Measurements from ENCODE around the gene MED10. TPM values are rescaled to one million over a fixed set of nuclear protein-coding genes. Genes with fewer than 3 reads are reported as not detected.

MED10 gene
- total RNA-seq, 2 experiments from 2014 or later: 49.3 to 50.0 TPM

DNA sequence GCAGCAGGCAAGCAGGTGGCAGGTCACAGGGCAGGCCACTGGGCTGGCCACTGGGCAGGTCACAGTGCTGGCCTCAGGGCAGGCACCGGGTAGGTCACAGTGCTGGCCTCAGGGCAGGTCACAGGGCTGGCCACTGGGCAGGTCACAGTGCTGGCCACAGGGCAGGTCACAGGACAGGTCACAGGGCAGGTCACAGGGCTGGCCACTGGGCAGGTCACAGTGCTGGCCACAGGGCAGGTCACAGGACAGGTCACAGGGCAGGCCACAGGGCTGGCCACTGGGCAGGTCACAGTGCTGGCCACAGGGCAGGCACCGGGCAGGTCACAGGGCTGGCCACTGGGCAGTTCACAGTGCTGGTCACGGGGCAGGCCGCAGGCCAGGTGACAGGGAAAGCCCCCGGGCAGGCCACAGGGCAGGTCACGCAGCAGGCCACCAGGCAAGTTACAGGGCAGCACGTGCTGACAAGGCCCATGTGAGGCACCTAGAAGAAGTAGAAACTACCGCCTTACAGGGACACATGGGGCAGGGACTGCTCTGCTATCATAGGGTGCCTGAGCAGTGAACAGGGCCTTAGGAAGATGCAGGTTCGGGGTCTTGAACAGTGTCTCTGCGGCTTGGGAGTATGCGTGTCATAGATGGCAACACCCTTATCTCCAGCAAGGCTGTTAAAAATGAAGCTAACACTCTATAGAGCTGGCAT lies 18.6 kb upstream of the MED10 start:
- CTCF ChIA-PET: no interaction called here
- intact Hi-C loops (cut with micrococcal nuclease): no loop called here
- H3K9me3 Mint-ChIP-seq: no peaks in the 10 kb centered on the region
- no peak for DNase-seq
- peaks cover 3% of the 10 kb centered on the region for H3K4me1 Mint-ChIP-seq (ENCODE audit: low read depth)
- H3K27me3 Mint-ChIP-seq (ENCODE audit: low read depth): peaks cover 11% of the 10 kb centered on the region
- H3K36me3 Mint-ChIP-seq (ENCODE audit: low read depth): no peaks in the 10 kb centered on the region
- H3K4me3 Mint-ChIP-seq: no peak overlapping the region
- no peak overlapping the region for H3K27ac Mint-ChIP-seq

DNA sequence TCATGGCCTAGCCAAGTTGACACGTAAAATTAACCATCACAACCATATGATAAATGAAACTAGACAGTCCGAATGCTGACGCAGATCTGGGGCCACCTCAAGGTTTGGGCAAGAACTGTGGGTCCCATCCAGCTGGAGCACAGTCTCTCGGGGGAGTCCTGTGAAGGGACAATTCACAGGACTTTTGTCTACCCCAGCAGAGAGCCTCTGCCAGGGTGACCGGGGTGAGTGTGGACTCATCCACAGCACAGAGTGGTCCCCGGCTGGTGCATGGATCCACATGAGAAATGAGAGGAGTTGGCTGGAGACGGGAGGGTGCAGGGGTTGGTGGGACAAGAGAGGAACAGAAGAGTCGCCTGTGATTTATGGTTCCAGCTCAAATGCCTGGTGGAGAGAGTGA lies 17.7 kb upstream of the MED10 start:
- no peak overlapping the region for H3K27ac Mint-ChIP-seq
- H3K27me3 Mint-ChIP-seq (ENCODE audit: low read depth): peaks cover 10% of the 10 kb centered on the region
- DNase-seq: no peak
- H3K4me3 Mint-ChIP-seq: no peak overlapping the region
- intact Hi-C loops (cut with micrococcal nuclease): no loop called here
- H3K9me3 Mint-ChIP-seq: no peaks in the 10 kb centered on the region
- CTCF ChIA-PET: no interaction called here
- H3K36me3 Mint-ChIP-seq (ENCODE audit: low read depth): no peaks in the 10 kb centered on the region
- peaks cover 3% of the 10 kb centered on the region for H3K4me1 Mint-ChIP-seq (ENCODE audit: low read depth)

DNA sequence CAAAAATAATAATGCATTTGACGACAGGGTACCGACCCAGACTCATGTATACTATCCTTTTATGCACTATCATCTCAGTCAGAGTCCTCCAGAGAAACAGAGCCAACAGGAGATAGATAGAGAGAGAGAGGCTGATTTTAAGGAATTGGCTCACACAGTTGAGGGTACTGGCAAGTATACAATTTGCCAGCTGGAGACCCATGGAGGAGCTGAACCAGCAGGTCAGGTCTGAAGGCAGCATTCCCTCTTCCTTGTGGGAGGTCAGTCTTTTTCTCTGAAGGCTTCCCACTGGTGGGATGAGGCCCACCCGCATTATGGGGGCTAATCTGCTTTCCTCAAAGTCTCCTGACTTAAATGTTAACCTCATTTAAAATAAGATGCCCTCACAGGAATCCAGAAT lies 17.3 kb upstream of the MED10 start:
- intact Hi-C loops (cut with micrococcal nuclease): no loop called here
- CTCF ChIA-PET: no interaction called here
- H3K4me3 Mint-ChIP-seq: no peak overlapping the region
- no peak overlapping the region for H3K27ac Mint-ChIP-seq
- H3K36me3 Mint-ChIP-seq (ENCODE audit: low read depth): no peaks in the 10 kb centered on the region
- H3K27me3 Mint-ChIP-seq (ENCODE audit: low read depth): peaks cover 12% of the 10 kb centered on the region
- no peaks in the 10 kb centered on the region for H3K9me3 Mint-ChIP-seq
- DNase-seq: no peak
- peaks cover 3% of the 10 kb centered on the region for H3K4me1 Mint-ChIP-seq (ENCODE audit: low read depth)

DNA sequence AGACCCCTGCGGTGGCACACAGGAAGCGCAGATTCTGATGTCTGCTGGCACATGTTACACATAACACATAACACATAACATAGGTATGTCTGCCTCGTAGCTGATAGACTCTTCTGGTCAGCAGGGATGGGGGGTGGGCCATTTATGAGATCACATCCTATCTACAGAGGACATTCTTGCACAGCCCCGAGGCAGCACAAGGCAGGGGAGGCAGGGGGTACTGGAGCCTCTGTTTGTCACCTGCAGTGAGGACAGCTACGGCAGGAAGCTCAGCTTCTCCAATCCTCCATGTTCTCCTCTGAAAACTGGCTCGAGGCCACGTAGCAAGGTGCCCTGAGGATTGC lies 16.7 kb upstream of the MED10 start:
- Mint-ChIP-seq H3K27me3 (ENCODE audit: low read depth) (peaks cover 12% of the 10 kb centered on the region), H3K36me3 (ENCODE audit: low read depth) (no peaks in the 10 kb centered on the region), H3K4me1 (ENCODE audit: low read depth) (peaks cover 3% of the 10 kb centered on the region), H3K4me3 (no peak overlapping the region), H3K27ac (no peak overlapping the region), H3K9me3 (no peaks in the 10 kb centered on the region)
- CTCF ChIA-PET: no interaction called here
- intact Hi-C loops (cut with micrococcal nuclease): no loop called here
- no peak for DNase-seq

DNA sequence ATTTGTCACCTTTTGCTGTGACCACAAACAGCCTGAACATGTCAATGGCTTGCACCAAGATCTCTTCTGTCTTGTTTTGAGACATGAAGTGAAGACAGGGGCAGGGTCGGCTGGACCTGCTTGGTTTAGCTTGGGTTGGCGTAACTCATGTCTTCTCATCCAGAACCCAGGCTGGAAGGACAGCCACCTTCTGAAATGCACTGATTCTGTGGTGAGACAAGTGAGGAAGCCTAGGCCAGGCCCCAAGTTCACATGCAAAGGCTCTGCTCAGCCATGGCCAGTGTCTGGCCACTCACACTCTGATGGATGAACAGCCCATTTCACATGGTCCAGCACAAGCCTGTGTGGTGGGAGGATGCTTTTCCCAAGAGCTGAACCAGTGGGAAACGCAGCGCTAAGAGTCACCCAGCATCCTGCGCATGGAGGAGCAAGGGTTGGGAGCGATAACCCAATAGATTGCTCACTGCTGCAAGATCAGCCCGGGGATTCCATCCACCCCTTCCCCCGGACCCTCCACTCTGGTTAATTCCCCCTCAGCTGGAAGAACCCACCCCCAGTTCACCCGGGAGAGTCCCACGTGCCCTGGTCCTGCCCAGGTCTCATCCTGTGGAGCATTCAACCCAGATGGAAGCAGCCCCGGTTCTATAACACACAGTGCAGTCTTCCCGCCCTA lies 16.2 kb upstream of the MED10 start:
- Mint-ChIP-seq H3K27me3 (ENCODE audit: low read depth) (peaks cover 12% of the 10 kb centered on the region), H3K9me3 (no peaks in the 10 kb centered on the region), H3K27ac (no peak overlapping the region), H3K36me3 (ENCODE audit: low read depth) (no peaks in the 10 kb centered on the region), H3K4me1 (ENCODE audit: low read depth) (peaks cover 3% of the 10 kb centered on the region), H3K4me3 (no peak overlapping the region)
- CTCF ChIA-PET: no interaction called here
- DNase-seq: no peak
- intact Hi-C loops (cut with micrococcal nuclease): no loop called here

DNA sequence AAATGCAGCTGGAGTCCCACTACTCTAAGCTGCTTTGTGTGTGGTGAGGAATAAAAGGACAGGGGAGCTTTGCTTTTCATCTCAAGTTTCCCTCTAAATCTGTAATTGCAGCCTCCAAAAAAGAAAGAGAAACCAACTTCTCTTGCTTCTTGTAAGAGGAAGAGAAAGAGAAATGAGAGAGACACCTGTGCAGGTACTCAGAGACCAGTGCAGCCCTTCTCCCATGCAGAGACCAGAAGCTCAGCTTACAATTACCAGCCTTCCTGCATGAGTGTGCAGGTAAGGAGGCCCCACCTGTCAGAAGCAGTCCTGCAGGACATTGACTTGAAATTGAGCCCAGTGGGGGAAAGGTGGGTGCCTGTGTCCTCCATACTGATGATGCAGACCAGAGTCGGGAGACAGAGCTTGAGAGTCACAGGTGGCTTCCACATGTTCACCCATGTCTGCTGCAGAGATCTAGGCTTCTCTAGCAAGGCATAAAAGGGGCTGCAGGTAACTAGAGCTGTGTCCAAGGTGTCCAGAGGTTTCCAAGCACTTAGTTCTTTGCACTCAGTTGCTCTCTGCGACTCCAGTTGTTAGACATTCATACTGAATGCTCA lies 15.3 kb upstream of the MED10 start:
- Mint-ChIP-seq H3K4me1 (ENCODE audit: low read depth) (peaks cover 3% of the 10 kb centered on the region), H3K27ac (no peak overlapping the region), H3K4me3 (no peak overlapping the region), H3K36me3 (ENCODE audit: low read depth) (no peaks in the 10 kb centered on the region), H3K27me3 (ENCODE audit: low read depth) (peaks cover 12% of the 10 kb centered on the region), H3K9me3 (no peaks in the 10 kb centered on the region)
- intact Hi-C loops (cut with micrococcal nuclease): no loop called here
- DNase-seq: no peak
- CTCF ChIA-PET: no interaction called here

DNA sequence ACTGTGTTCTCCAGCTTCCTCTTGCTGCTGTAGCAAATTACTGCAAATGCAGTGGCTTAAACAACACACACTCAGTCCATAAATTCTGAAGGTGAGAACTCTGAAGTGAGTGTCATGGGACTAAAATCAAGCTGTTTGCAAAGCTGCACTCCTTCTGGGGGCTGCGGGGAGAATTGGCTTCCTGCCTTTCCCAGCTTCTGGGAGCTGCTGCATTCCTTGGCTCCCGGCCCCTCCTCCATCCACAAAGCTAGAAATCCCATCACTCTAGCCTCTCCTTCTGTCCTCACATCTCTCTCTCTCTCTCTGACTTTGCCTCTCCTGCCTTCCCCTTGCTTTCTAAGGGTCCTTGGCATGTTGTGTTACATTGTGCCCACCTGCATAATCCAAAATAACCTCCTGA lies 14.2 kb upstream of the MED10 start:
- intact Hi-C loops (cut with micrococcal nuclease): no loop called here
- Mint-ChIP-seq H3K4me1 (ENCODE audit: low read depth) (peaks cover 3% of the 10 kb centered on the region), H3K36me3 (ENCODE audit: low read depth) (no peaks in the 10 kb centered on the region), H3K27ac (no peak overlapping the region), H3K4me3 (no peak overlapping the region), H3K27me3 (ENCODE audit: low read depth) (peaks cover 12% of the 10 kb centered on the region), H3K9me3 (no peaks in the 10 kb centered on the region)
- DNase-seq: no peak
- CTCF ChIA-PET: no interaction called here

DNA sequence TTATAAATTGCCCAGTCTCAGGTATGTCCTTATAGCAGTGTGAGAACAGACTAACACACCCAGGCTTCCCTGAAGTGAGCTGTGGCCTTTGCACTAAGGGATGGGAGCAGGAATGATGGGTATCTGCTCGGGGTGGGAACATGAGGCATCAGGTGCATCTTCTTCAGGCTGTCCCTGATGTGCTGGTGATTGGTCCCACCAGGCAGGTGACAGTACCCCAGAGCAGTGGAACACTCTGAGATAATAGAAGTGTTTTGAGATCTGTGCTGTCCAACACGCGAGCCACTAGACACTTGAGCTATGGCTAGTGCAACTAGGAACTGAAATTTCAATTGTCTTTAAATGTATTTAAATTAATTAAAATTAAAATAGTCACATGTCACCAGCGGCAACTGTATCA lies 12.8 kb upstream of the MED10 start:
- H3K36me3 Mint-ChIP-seq (ENCODE audit: low read depth): no peaks in the 10 kb centered on the region
- peaks cover 3% of the 10 kb centered on the region for H3K4me1 Mint-ChIP-seq (ENCODE audit: low read depth)
- intact Hi-C loops (cut with micrococcal nuclease): no loop called here
- no peaks in the 10 kb centered on the region for H3K9me3 Mint-ChIP-seq
- H3K27me3 Mint-ChIP-seq (ENCODE audit: low read depth): peaks cover 15% of the 10 kb centered on the region
- no peak overlapping the region for H3K27ac Mint-ChIP-seq
- CTCF ChIA-PET: no interaction called here
- no peak for DNase-seq
- H3K4me3 Mint-ChIP-seq: no peak overlapping the region

DNA sequence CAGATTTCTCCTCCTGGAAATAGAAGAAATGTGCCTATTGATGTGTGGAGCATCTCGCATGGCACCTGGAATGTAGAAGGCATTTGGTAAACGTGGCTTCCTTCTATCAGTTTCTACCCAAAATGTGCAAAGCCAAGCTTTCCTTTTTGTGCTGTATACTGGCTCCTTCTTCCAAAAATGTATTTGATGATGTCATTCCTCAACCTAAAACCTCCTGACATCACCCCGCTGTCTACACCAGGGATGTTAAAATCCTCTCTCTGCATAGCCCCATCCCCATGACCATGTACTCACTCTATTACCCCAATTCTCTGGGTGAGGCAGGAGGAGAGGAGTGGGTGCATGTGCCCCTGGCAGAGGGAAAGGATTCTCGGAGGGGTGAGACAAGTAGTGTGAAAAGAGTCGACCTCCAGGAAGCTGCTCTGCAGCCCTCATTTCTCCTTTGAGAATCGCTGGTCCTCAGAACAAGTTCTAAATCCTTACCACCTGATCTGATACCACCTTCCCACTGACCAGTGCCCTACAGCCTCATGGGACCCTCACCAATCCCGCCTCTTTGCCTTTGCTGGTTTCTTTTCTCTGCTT lies 11.7 kb upstream of the MED10 start:
- peaks cover 3% of the 10 kb centered on the region for H3K4me1 Mint-ChIP-seq (ENCODE audit: low read depth)
- H3K36me3 Mint-ChIP-seq (ENCODE audit: low read depth): no peaks in the 10 kb centered on the region
- no peak for DNase-seq
- CTCF ChIA-PET: no interaction called here
- peaks cover 18% of the 10 kb centered on the region for H3K27me3 Mint-ChIP-seq (ENCODE audit: low read depth)
- no peak overlapping the region for H3K27ac Mint-ChIP-seq
- intact Hi-C loops (cut with micrococcal nuclease): no loop called here
- H3K4me3 Mint-ChIP-seq: no peak overlapping the region
- H3K9me3 Mint-ChIP-seq: no peaks in the 10 kb centered on the region

DNA sequence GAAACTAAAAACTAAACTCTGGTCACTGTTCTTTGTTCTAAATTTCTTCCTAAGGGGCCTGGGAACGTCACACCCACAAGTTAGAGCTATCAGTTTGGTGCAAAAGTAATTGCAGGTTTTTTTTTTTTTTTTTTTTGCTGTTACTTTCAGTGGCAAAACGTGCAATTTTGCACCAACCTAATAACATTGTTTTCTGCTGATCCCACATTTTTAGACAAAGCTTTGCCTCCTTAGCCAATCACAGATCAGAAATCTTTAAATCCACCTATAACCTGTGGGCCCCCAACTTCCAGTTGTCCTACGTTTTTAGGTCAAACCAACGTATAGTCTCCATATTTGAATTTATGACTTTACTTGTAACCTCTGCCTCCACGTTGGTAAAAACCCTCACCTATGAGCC lies 11.1 kb upstream of the MED10 start:
- Mint-ChIP-seq H3K27ac (no peak overlapping the region), H3K4me3 (no peak overlapping the region), H3K4me1 (ENCODE audit: low read depth) (peaks cover 3% of the 10 kb centered on the region), H3K27me3 (ENCODE audit: low read depth) (peaks cover 20% of the 10 kb centered on the region), H3K9me3 (no peaks in the 10 kb centered on the region), H3K36me3 (ENCODE audit: low read depth) (no peaks in the 10 kb centered on the region)
- DNase-seq: no peak
- CTCF ChIA-PET: no interaction called here
- intact Hi-C loops (cut with micrococcal nuclease): no loop called here

DNA sequence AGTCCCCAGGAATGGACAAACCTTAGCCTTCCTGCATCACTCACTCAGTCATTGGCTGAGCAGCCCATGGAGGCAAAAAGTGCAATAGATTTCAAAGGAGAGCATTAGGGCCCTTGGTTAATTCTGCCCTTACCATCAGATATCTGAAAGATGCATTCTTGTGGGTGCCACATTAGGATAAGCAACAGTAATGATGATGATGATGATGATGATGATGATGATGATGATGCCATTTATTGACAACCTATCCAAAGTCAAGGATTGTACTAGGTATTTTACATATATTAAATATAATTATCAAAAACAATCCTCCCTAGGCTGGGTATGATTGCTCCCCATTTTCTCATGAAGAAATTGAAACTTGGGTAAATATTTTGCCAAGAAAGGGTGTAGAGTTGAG lies 9.6 kb upstream of the MED10 start:
- no peak overlapping the region for H3K27ac Mint-ChIP-seq
- peaks cover 16% of the 10 kb centered on the region for H3K27me3 Mint-ChIP-seq (ENCODE audit: low read depth)
- CTCF ChIA-PET: no interaction called here
- no peaks in the 10 kb centered on the region for H3K36me3 Mint-ChIP-seq (ENCODE audit: low read depth)
- no peak for DNase-seq
- intact Hi-C loops (cut with micrococcal nuclease): no loop called here
- H3K4me3 Mint-ChIP-seq: no peak overlapping the region
- H3K4me1 Mint-ChIP-seq (ENCODE audit: low read depth): no peaks in the 10 kb centered on the region
- no peaks in the 10 kb centered on the region for H3K9me3 Mint-ChIP-seq

DNA sequence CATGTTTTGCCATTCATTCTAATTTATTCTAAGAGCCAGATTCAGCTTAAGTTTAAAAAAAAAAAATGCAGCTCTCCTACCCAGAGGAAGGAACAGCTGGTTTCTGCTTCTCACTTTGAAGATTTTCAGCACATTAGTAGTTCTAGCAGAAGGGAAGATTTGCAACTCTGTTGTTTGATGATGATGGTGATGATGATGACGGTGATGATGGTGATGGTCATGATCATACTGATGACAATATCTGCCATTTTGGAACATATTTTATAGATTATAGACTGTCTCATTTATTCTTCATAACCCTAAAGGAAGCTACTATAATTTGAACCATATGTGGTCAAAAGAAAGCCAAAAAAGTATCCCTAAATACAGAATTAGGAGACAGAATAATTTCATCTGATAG lies 7.9 kb upstream of the MED10 start:
- DNase-seq: no peak
- Mint-ChIP-seq H3K27me3 (ENCODE audit: low read depth) (peaks cover 10% of the 10 kb centered on the region), H3K9me3 (no peaks in the 10 kb centered on the region), H3K27ac (no peak overlapping the region), H3K36me3 (ENCODE audit: low read depth) (no peaks in the 10 kb centered on the region), H3K4me1 (ENCODE audit: low read depth) (no peaks in the 10 kb centered on the region), H3K4me3 (no peak overlapping the region)
- intact Hi-C loops (cut with micrococcal nuclease): no loop called here
- CTCF ChIA-PET: interaction anchor here (0.6 kb wide), 1 partner anchor 347 kb away, joined by 3 read pairs; no protein-coding TSS in a partner anchor

DNA sequence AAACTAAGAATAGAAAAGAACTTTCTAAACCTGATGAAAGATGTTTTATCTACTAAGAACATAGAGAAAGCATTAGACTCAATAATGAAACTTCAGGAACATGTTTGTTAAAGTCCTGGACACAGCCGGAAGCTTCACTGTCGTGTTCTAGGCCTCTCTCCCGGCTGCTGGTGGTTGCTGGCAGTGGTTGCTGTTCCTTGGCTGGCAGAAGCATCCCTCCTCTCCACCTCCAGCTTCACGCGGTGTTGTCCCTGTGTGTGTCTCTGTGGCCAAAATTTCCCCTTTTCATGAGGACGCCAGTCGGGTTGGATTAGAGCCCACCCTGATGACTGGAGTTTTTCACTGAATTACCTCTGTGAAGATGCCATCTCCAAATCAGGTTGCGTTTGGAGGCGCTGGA lies 6.5 kb upstream of the MED10 start:
- H3K27ac Mint-ChIP-seq: no peak overlapping the region
- no peak overlapping the region for H3K4me3 Mint-ChIP-seq
- CTCF ChIA-PET: no interaction called here
- H3K9me3 Mint-ChIP-seq: no peaks in the 10 kb centered on the region
- intact Hi-C loops (cut with micrococcal nuclease): no loop called here
- peaks cover 8% of the 10 kb centered on the region for H3K27me3 Mint-ChIP-seq (ENCODE audit: low read depth)
- H3K36me3 Mint-ChIP-seq (ENCODE audit: low read depth): no peaks in the 10 kb centered on the region
- H3K4me1 Mint-ChIP-seq (ENCODE audit: low read depth): no peaks in the 10 kb centered on the region
- DNase-seq: no peak
